Body of pancreas (tissue), 4 donors: Measurements from ENCODE around the gene SYNE1.

Experiments used
- POLR2A ChIP-seq, 3 donors: fragments of 450-650 bp; IDR thresholded peaks; one replicate each; pipeline ENCODE4 v1.6.1; 2016; ENCODE audit warnings: antibody characterized with exemption in 3 of 3, mild to moderate bottlenecking in 2 of 3
- TF ChIP-seq, protein P1 (sequence below), 7 experiments: fragments of 450-650 bp in 4 of 7; fragments of 200-600 bp in 3 of 7; sonication (generic) in 3 of 7; IDR thresholded peaks; one replicate each; pipeline ENCODE4 v1.5.1; 2016 to 2019; ENCODE audit warnings: antibody characterized with exemption in 7 of 7

DNA sequence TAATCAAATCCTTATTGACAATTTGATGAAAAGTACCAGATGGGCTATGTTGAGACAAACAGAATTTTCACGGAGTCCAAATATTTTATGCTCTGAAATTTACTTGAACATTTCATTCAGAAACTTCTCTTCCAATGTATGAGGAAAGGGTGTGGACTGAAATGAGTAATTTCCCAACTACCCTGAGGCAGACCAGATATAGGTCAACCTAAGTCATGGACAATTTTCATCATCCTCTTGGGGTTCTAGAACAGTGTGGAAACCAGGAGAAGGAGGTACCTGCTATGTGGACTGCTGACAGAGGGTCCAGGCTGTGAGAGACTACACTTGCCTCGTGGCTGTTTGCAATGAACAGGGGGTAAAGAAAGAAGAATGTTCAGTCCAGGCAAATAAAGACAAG, 506.7 kb downstream of the SYNE1 start:
- TF ChIP-seq, protein P1, sequence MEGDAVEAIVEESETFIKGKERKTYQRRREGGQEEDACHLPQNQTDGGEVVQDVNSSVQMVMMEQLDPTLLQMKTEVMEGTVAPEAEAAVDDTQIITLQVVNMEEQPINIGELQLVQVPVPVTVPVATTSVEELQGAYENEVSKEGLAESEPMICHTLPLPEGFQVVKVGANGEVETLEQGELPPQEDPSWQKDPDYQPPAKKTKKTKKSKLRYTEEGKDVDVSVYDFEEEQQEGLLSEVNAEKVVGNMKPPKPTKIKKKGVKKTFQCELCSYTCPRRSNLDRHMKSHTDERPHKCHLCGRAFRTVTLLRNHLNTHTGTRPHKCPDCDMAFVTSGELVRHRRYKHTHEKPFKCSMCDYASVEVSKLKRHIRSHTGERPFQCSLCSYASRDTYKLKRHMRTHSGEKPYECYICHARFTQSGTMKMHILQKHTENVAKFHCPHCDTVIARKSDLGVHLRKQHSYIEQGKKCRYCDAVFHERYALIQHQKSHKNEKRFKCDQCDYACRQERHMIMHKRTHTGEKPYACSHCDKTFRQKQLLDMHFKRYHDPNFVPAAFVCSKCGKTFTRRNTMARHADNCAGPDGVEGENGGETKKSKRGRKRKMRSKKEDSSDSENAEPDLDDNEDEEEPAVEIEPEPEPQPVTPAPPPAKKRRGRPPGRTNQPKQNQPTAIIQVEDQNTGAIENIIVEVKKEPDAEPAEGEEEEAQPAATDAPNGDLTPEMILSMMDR (IDR thresholded peaks at IDR 0.05), result no peak
- TF ChIP-seq POLR2A (IDR thresholded peaks at IDR 0.05), result no peak
